SK-N-MC (cell line): ENCODE results near the gene TAS2R1.

Experiments used
- EZH2 ChIP-seq: fragments of 200-600 bp; sonication (generic); IDR thresholded peaks from one replicate; pipeline ENCODE4 v1.6.1; 2017; ENCODE audit warnings: antibody characterized with exemption
- FOXP2 ChIP-seq: optimal IDR thresholded peaks from 2 replicates; pipeline ENCODE3; 2011; ENCODE audit warnings: mild to moderate bottlenecking, moderate library complexity; ENCODE audit not compliant: insufficient read depth; ENCODE audit errors: extremely low read length, control extremely low read depth
- POLR2AphosphoS5 ChIP-seq: IDR thresholded peaks from 2 replicates; pipeline ENCODE4 v1.6.1; 2012; ENCODE audit warnings: mild to moderate bottlenecking, low read depth, low read length, borderline replicate concordance

DNA sequence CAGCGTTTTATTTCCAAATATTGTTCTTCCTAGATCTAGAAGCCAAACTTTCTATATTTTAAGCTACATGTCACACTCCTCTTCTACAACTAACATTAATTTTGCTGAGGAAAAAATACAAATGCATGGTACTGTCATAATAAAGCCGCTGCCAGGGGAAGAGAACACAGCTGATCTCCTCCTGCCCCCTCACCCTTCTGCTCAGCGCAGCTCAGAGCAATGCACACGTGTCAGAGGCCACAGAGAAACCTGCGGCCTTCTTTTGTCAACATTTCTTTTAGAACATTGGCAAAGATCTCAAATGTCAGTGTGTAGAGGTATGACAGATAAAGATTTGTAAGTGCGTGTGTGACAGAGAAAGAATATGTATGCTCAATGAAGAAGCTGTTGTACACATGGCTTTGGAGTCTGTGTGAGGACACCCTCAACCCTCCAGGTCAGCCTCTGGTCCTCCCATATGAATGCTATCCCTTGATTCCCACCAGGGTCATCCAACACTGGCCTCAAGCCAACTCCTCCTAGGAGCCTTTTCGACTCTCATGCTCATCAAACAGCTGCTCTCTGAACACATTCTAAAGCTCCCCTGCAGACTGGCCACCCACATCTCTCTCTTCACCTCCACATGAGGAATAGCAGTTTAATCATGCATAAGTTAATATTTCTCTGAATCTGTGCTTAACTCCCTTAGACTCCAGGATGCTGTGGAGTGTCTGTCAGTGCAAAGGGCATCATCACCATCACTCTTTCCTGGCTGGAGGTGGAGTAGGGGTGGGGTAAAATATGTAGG, 40.9 kb downstream of the TAS2R1 start:
- TF ChIP-seq EZH2: no peak
- TF ChIP-seq FOXP2: no peak
- TF ChIP-seq POLR2AphosphoS5: no peak
